Body of pancreas (tissue), 4 donors: ENCODE measurements around the gene AGAP1. TPM values are rescaled to one million over a fixed set of nuclear protein-coding genes. Genes with fewer than 3 reads are reported as not detected.

Experiments
- ATAC-seq: fragments of 150-250 bp; one replicate; pipeline ENCODE4 v1.9.1; 2016
- DNase-seq, 4 donors: peaks; one replicate each; pipeline ENCODE4 v3.0.0-alpha.2; 2019
- H3K27ac ChIP-seq, 4 donors: fragments of 200-600 bp; sonication (generic); 1 replicate in 3 of 4; 2 replicates in 1 of 4; pipeline versions ENCODE4 v1.5.1 to v1.6.1; 2016 to 2019; ENCODE audit warnings: mild to moderate bottlenecking in 1 of 4, mixed read lengths in 1 of 4, moderate library complexity in 1 of 4
- H3K27me3 ChIP-seq, 2 donors: fragments of 200-600 bp; sonication (generic); one replicate each; pipeline ENCODE4 v1.6.0; 2016; ENCODE audit warnings: mild to moderate bottlenecking in 1 of 2
- H3K36me3 ChIP-seq, 2 donors: fragments of 200-600 bp; sonication (generic); replicated peaks in 1 of 2; 2 replicates each; pipeline ENCODE4 v1.5.1; 2016; ENCODE audit warnings: low read depth in 2 of 2; ENCODE audit not compliant: insufficient read depth in 1 of 2
- H3K4me1 ChIP-seq: fragments of 200-600 bp; sonication (generic); one replicate; pipeline ENCODE4 v1.6.0; 2016
- H3K4me3 ChIP-seq, 2 donors: fragments of 200-600 bp; sonication (generic); 1 replicate in 1 of 2; 2 replicates in 1 of 2; pipeline ENCODE4 v1.5.1; 2016 to 2019
- H3K9me3 ChIP-seq, 3 donors: fragments of 200-600 bp; sonication (generic); 1 replicate in 2 of 3; 2 replicates in 1 of 3; pipeline ENCODE4 v1.5.1; 2016
- POLR2A ChIP-seq, 3 donors: fragments of 450-650 bp; IDR thresholded peaks; one replicate each; pipeline ENCODE4 v1.6.1; 2016; ENCODE audit warnings: antibody characterized with exemption in 3 of 3, mild to moderate bottlenecking in 2 of 3
- WGBS, 2 donors: methylation state at CpG; one replicate each; pipeline ENCODE4 v1.1.5; 2017; 5-methylcytosine and 5-hydroxymethylcytosine counted together
- intact Hi-C: fragments of 100-400 bp; cut with DNase I; formaldehyde crosslinking; loops from one replicate; pipeline ENCODE4 v1.15.1; 2023
- total RNA-seq, 2 donors: library from RNA; depleted of rRNA; stranded (reverse); fragments of >200 nt; gene quantifications; one replicate each; pipeline ENCODE4 v1.1.0, GENCODE V29; 2016
- TF ChIP-seq, protein P1 (sequence below), 7 experiments: fragments of 450-650 bp in 4 of 7; fragments of 200-600 bp in 3 of 7; sonication (generic) in 3 of 7; IDR thresholded peaks; one replicate each; pipeline ENCODE4 v1.5.1; 2016 to 2019; ENCODE audit warnings: antibody characterized with exemption in 7 of 7

The AGAP1 gene
- total RNA-seq, 2 donors from 2014 or later, result 21.3 to 32.6 TPM

DNA sequence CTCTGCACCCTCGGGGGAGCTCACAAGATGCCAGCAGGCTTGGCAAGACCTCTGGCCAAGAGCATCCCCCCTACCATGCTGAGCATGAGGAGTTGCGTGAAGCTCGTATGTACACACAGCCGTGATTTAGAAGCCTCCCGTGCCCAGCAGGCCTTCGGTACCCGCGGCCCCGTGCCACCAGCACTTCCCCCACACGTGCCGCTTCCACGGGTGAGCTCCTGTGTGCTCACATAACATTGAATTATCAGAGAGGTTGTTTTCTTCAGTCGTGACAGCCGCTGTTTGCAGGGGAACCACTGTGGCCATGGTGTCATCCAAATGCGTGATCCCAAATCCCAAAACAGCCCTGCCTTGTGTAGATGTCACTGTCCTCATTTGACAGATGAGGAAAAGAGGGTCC, 621.1 kb downstream of the AGAP1 start:
- H3K4me3 ChIP-seq, result no peak overlapping the region
- H3K36me3 ChIP-seq, result no peaks in the 10 kb centered on the region
- H3K9me3 ChIP-seq, result no peaks in the 10 kb centered on the region
- DNase-seq (no peak), ATAC-seq (no peak)
- H3K27ac ChIP-seq, result no peak overlapping the region
- no peaks in the 10 kb centered on the region for H3K4me1 ChIP-seq
- H3K27me3 ChIP-seq, result no peaks in the 10 kb centered on the region
- intact Hi-C loops, result no loop called here
- WGBS, 2 donors, result 93 to 96% methylated on average over 15 of the region's 15 CpGs
- TF ChIP-seq, protein P1, sequence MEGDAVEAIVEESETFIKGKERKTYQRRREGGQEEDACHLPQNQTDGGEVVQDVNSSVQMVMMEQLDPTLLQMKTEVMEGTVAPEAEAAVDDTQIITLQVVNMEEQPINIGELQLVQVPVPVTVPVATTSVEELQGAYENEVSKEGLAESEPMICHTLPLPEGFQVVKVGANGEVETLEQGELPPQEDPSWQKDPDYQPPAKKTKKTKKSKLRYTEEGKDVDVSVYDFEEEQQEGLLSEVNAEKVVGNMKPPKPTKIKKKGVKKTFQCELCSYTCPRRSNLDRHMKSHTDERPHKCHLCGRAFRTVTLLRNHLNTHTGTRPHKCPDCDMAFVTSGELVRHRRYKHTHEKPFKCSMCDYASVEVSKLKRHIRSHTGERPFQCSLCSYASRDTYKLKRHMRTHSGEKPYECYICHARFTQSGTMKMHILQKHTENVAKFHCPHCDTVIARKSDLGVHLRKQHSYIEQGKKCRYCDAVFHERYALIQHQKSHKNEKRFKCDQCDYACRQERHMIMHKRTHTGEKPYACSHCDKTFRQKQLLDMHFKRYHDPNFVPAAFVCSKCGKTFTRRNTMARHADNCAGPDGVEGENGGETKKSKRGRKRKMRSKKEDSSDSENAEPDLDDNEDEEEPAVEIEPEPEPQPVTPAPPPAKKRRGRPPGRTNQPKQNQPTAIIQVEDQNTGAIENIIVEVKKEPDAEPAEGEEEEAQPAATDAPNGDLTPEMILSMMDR (IDR thresholded peaks at IDR 0.05), result no peak

DNA sequence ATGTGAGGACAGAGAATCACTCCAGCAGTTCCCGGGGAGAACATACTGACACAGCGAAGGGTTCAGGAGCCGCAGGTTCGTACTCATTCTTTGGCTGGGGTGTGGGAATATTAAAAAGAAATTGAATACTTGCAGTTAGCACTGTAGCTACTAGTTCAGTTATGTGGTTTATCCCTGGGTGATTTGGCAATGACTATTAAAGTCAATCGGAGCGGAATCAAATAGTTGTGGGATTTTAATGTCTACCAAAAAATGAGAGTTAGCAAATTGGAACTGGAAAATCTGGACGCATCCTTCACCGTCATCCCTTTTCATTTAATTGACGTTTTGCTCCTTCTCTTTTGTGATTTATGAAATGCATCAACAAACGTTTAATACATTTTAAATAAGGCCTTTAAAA, 623.6 kb downstream of the AGAP1 start:
- Histone ChIP-seq H3K36me3 (no peaks in the 10 kb centered on the region), H3K9me3 (no peaks in the 10 kb centered on the region), H3K4me3 (no peak overlapping the region), H3K27ac (no peak overlapping the region), H3K4me1 (no peaks in the 10 kb centered on the region), H3K27me3 (no peaks in the 10 kb centered on the region)
- no peak for TF ChIP-seq POLR2A (IDR thresholded peaks at IDR 0.05)
- TF ChIP-seq, protein P1 (IDR thresholded peaks at IDR 0.05), result no peak
- DNase-seq (no peak), ATAC-seq (no peak)
- WGBS, 2 donors, result 82 to 89% methylated on average over 10 of the region's 10 CpGs
- intact Hi-C loops, result no loop called here

DNA sequence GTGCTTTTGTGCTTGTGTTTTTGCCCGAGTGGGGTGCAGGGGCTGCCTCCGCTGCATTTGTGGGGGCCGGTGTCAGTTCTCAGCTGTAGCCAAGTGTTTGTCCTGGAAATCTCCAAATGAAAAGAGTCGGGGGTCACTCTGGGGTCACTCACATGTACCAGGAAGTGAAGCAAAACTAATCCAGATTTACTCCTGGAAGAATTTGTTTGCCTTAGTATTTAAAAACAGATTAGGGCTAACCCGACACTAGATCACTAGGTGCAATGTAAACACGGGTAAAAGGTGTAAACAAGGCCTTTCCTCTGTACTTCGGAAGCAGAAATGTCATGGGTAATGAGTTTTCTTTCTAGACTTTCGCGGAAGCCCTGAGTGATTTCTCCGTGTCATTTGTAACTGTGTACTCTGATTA, 624.0 kb downstream of the AGAP1 start:
- TF ChIP-seq, protein P1 (IDR thresholded peaks at IDR 0.05), result no peak
- no peak for TF ChIP-seq POLR2A (IDR thresholded peaks at IDR 0.05)
- no peaks in the 10 kb centered on the region for H3K4me1 ChIP-seq
- no peak overlapping the region for H3K4me3 ChIP-seq
- H3K36me3 ChIP-seq, result peaks cover 0 to under 1% of the 10 kb centered on the region in 2 donors
- intact Hi-C loops, result no loop called here
- no peak overlapping the region for H3K27ac ChIP-seq
- WGBS, 2 donors, result 42 to 61% methylated on average over 10 of the region's 10 CpGs
- no peaks in the 10 kb centered on the region for H3K27me3 ChIP-seq
- ATAC-seq (no peak), DNase-seq (no peak)
- H3K9me3 ChIP-seq, result no peaks in the 10 kb centered on the region

DNA sequence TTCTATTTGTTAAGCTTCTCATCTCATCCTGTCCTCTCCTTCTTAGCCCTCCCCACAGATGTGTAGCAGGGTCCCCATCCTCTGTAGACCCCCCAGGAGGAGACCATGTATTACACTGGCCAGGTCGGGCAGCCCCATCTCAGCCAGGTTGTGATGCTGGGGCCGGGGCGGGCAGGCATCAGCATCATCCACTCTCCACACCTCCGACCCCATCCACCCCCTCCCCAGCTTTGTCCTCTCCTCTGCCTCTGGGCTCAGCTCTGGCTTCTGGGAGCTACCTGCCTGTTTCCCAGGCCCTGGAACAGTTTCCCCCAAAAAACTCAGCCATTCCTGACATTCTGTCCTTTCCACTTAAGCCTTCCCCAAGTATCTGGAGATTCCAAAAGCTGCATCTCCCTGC, 625.2 kb downstream of the AGAP1 start:
- Histone ChIP-seq H3K9me3 (no peaks in the 10 kb centered on the region), H3K36me3 (peaks cover 3% of the 10 kb centered on the region in 2 donors), H3K27ac (no peak overlapping the region), H3K27me3 (no peaks in the 10 kb centered on the region), H3K4me3 (no peak overlapping the region), H3K4me1 (no peaks in the 10 kb centered on the region)
- WGBS, 2 donors, result 95 to 96% methylated on average over 4 of the region's 4 CpGs
- intact Hi-C loops, result no loop called here
- DNase-seq (no peak), ATAC-seq (no peak)
- no peak for TF ChIP-seq POLR2A (IDR thresholded peaks at IDR 0.05)
- TF ChIP-seq, protein P1 (IDR thresholded peaks at IDR 0.05), result no peak

DNA sequence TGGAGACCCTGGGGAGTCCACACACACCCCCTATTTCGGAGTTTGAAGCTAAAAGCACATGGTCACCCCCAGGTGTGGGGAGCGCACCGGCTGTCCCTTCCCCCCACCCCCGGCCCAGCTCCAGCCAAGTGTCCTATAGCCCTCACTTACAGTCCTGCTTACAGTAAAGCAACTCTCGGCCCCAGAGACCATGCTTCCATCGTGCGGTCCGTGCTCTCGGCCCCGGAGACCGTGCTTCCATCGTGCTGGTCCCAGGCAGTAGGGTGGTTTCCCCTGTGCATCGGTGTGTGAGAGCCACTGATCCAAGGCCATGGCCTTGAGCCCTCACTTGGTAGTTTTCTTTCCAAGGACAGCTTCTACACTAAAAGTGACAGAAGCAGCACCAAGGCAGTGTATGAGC, 625.6 kb downstream of the AGAP1 start:
- H3K4me1 ChIP-seq, result no peaks in the 10 kb centered on the region
- H3K27ac ChIP-seq, result no peak overlapping the region
- H3K36me3 ChIP-seq, result peaks cover 3 to 6% of the 10 kb centered on the region in 2 donors
- ATAC-seq, result no peak
- no peak for DNase-seq
- TF ChIP-seq, protein P1 (IDR thresholded peaks at IDR 0.05), result no peak
- TF ChIP-seq POLR2A (IDR thresholded peaks at IDR 0.05), result no peak
- intact Hi-C loops, result no loop called here
- H3K27me3 ChIP-seq, result no peaks in the 10 kb centered on the region
- H3K4me3 ChIP-seq, result no peak overlapping the region
- 86 to 93% methylated on average over 9 to 13 of the region's 13 CpGs for WGBS, 2 donors
- H3K9me3 ChIP-seq, result no peaks in the 10 kb centered on the region
